HG02610 (cell line): ENCODE data around the gene STMN3.
A peak's percentile ranks its signal among the peaks of the same experiment; 100 is the strongest.
"Not testable (repeated sequence)": the region's sequence is repeated elsewhere in the genome, so short reads cannot be mapped to it uniquely, and the experiment has no call there.

ENCODE experiments used
- ATAC-seq: cut with Tn5 transposase; IDR thresholded peaks from one replicate; pipeline ENCODE4 v1.9.1; 2021; ENCODE audit warnings: mild to moderate bottlenecking, moderate library complexity; ENCODE audit not compliant: unreplicated experiment

STMN3 gene

GRCh38 chr20:63657937-63658748 lies 4.9 kb upstream of the STMN3 start, which contains the start of gene RTEL1:
Gene RTEL1 (plus strand): TSS chr20:63658312. CDS start chr20:63659403, 1,091 bp downstream.
- peak; percentile 78 for ATAC-seq

- ATAC-seq, result no peak
These were observed 4.2 kb upstream of the STMN3 start for GRCh38 chr20:63657260-63657936.

- no peak for ATAC-seq
These were observed 3.2 kb upstream of the STMN3 start for GRCh38 chr20:63656451-63656850.

- no peak for ATAC-seq
These were observed 2.0 kb upstream of the STMN3 start for GRCh38 chr20:63655249-63655648.

- no peak for ATAC-seq
These were observed 897 bp upstream of the STMN3 start for GRCh38 chr20:63653974-63654668.

DNA sequence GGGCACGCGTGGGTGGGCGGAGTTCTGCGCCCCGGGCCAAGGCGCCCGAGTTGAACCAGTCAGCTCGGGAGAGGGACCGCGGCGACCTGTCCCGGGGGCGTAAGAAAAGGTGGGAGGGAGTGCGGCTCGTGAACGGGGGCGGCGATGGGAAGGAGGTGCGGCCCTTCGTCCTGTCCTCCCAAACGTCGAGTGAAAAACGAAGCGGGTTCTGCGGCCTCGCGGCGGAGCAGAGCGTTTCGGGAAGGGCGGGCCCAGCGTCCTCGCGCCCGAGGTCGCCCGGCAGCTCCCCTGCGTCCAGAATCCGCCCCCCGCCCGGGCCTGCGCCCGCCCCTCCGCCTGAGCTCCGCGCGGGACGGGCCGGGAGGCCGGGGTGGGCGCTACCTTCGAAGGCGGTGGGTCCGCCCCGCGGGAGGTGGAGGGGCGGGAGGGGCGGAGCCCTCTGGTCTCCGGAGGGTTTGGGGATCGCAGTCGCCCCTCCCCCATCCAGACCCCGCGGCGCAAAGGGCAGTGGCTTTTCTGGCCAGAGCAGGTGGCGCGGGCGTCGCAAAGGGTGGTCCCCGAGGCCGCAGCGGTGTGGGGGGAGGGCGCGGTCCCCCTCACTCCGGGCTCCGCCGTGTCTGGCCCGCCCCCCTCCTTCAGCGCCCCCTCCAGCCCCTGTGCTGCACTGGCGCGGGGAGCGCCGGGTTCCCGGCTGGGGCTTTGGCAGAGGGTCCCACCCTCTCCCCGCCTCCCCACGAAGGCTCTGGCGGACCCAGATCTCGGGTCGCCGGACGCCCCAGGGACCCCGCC lies 838 bp downstream of the STMN3 start:
- ATAC-seq, result no peak

GRCh38 chr20:63651942-63652191 lies 1.4 kb downstream of the STMN3 start:
- ATAC-seq, result no peak

GRCh38 chr20:63650486-63650885 lies 2.7 kb downstream of the STMN3 start:
- ATAC-seq, result not testable (repeated sequence)

GRCh38 chr20:63648895-63649589 lies 4.2 kb downstream of the STMN3 start:
- no peak for ATAC-seq

- ATAC-seq, result no peak
These were observed 5.0 kb downstream of the STMN3 start for GRCh38 chr20:63648190-63648589.

GRCh38 chr20:63645218-63645617 lies 8.0 kb downstream of the STMN3 start:
- no peak for ATAC-seq

DNA sequence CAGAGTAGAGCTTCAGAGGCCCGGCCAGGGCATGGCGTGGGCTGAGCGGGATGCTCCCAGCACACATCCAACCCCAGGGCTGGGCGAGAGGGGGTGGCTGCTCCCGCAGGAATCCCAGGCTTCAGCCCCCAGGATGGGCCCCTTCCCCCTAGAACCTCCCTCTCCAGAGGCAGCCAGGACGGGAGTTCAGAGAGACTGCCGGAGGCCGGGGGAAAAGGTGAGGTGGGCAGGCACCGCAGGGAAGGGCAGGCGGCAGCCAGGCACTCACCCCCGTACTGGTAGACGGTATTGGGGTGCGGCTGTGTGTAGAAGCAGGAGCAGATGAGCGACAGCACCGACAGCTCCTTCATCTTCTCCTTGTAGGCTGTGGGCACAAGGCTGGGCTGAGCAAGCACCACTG lies 9.3 kb downstream of the STMN3 start:
- ATAC-seq, result no peak

DNA sequence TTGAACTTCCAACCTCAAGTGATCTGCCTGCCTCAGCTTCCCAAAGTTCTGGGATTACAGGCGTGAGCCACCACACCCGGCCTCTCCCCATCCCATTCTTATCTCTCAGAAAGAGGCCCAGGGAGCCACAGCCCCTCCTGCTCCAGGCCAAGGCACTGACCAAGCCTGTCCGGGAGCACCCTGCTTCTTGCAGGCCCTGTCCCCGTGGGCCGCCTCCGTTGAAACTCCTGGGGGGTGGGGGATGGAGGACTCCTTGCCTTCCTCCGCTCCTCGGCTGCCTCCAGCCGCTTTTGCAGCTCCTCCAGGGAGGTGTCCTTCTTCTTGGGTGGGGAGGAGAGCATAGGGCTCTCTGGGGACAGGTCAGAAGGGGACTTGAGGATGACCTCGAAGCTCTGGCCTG lies 9.7 kb downstream of the STMN3 start:
- ATAC-seq, result no peak

- ATAC-seq, result no peak
These were observed 10.5 kb downstream of the STMN3 start for GRCh38 chr20:63642527-63643247.

DNA sequence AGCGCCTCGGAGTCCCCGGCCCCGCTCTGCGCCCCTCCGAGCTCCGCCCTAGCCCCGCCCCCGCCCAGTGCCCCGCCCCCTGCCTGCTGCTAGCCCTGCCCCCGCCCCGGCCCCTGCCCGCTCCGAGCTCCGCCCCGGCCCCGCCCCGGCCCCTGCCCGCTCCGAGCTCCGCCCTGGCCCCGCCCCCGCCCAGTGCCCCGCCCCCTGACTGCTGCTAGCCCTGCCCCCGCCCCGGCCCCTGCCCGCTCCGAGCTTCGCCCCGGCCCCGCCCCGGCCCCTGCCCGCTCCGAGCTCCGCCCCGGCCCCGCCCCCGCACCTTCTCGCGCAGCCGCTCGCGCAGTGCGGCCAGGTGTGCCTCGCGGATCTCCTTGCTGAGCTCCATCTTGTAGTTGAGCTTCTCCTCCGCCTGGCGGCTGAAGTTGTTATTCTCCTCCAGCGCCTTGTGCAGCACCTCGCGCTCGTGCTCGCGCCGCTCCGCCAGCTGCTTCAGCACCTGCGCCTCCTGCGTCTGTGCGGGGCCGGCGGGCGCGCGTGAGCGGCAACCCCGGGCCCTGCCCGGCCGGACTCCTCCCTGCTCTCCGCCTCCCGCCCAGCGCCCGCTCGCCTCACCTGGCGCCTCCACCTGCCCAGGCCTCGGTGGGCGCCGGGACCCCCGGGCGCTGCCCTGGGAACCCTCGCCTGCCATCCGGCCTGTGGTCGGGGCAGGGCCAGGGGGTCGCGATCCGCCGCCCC lies 11.3 kb downstream of the STMN3 start:
- peak; percentile 61 for ATAC-seq

GRCh38 chr20:63641146-63641791 lies 12.0 kb downstream of the STMN3 start:
- ATAC-seq, result no peak

DNA sequence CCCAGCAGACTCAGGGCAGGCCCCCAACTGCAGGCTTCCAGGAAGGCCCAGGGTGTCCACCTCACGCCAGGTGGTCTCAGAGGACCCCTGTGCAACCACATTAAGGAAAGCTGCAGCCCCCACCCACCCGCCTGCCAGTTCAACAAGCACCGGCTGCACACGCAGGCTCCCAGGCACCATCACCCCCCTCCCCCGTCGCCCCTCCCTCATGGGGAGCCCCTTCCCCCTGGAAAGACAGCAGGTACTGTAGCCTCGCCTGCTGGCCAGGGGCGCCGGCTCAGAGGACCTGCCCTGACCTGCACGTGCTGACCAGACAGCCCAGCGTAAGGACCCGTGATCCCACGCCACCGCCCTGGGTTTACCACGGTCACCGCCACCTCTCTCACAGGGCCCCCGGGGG lies 12.5 kb downstream of the STMN3 start:
- ATAC-seq, result not testable (repeated sequence)

- ATAC-seq, result no peak
These were observed 13.1 kb downstream of the STMN3 start for GRCh38 chr20:63640086-63640485.
